Activated T-helper 17 cell treated with anti-CD3 and anti-CD28 coated beads, Interleukin-2, amount 50 U/mL, for 72 hours (primary cell): ENCODE results near the gene DPPA3. TPM values are rescaled to one million over a fixed set of nuclear protein-coding genes. Genes with fewer than 3 reads are reported as not detected.
"Not testable (repeated sequence)": the region's sequence is repeated elsewhere in the genome, so short reads cannot be mapped to it uniquely, and the experiment has no call there.

ENCODE experiments used
- ATAC-seq: fragments of 150-1000 bp; cut with Tn5 transposase; replicated peaks from 2 replicates; pipeline ENCODE4 v1.10.0; 2021; ENCODE audit warnings: mild to moderate bottlenecking, moderate library complexity
- H3K27ac Mint-ChIP-seq: one replicate; pipeline ENCODE4 v1.8.0; 2022; ENCODE audit warnings: mixed read lengths
- H3K27me3 Mint-ChIP-seq: one replicate; pipeline ENCODE4 v1.8.0; 2022; ENCODE audit warnings: mixed read lengths
- H3K36me3 Mint-ChIP-seq: one replicate; pipeline ENCODE4 v1.8.0; 2022; ENCODE audit warnings: low read depth, mild to moderate bottlenecking, mixed read lengths
- H3K4me1 Mint-ChIP-seq: one replicate; pipeline ENCODE4 v1.8.0; 2022; ENCODE audit warnings: mixed read lengths
- H3K4me3 Mint-ChIP-seq: one replicate; pipeline ENCODE4 v1.8.0; 2022; ENCODE audit warnings: mild to moderate bottlenecking, mixed read lengths
- H3K9me3 Mint-ChIP-seq: one replicate; pipeline ENCODE4 v1.8.0; 2022; ENCODE audit warnings: mixed read lengths
- total RNA-seq, 2 donors: library from RNA; stranded (reverse); gene quantifications; one replicate each; pipeline ENCODE4 v1.2.3, GENCODE V29; 2022

The DPPA3 gene
- total RNA-seq, 2 donors from 2014 or later = not detected

- Mint-ChIP-seq H3K4me1 (no peaks in the 10 kb centered on the region), H3K9me3 (no peaks in the 10 kb centered on the region), H3K27ac (no peak overlapping the region), H3K27me3 (no peaks in the 10 kb centered on the region), H3K4me3 (no peak overlapping the region), H3K36me3 (no peaks in the 10 kb centered on the region)
- no peak for ATAC-seq
These were observed 1.1 kb upstream of the DPPA3 start for GRCh38 chr12:7709969-7710675.

GRCh38 chr12:7712841-7713442, 1.7 kb downstream of the DPPA3 start:
- H3K27ac Mint-ChIP-seq = no peak overlapping the region
- H3K9me3 Mint-ChIP-seq = no peaks in the 10 kb centered on the region
- no peak for ATAC-seq
- H3K4me3 Mint-ChIP-seq = no peak overlapping the region
- peaks cover 3% of the 10 kb centered on the region for H3K27me3 Mint-ChIP-seq
- H3K4me1 Mint-ChIP-seq = no peaks in the 10 kb centered on the region
- no peaks in the 10 kb centered on the region for H3K36me3 Mint-ChIP-seq

- Mint-ChIP-seq H3K9me3 (no peaks in the 10 kb centered on the region), H3K4me3 (no peak overlapping the region), H3K27ac (no peak overlapping the region), H3K4me1 (no peaks in the 10 kb centered on the region), H3K36me3 (no peaks in the 10 kb centered on the region), H3K27me3 (peaks cover 16% of the 10 kb centered on the region)
- ATAC-seq = no peak
These were observed 5.1 kb downstream of the DPPA3 start for GRCh38 chr12:7716381-7716780.

- H3K27me3 Mint-ChIP-seq = peaks cover 20% of the 10 kb centered on the region
- no peak for ATAC-seq
These were observed 8.9 kb downstream of the DPPA3 start for GRCh38 chr12:7719946-7720730.

GRCh38 chr12:7723926-7724325, 12.7 kb downstream of the DPPA3 start:
- peaks cover 16% of the 10 kb centered on the region for H3K27me3 Mint-ChIP-seq
- ATAC-seq = no peak
- no peak overlapping the region for H3K27ac Mint-ChIP-seq
- no peak overlapping the region for H3K4me3 Mint-ChIP-seq
- no peaks in the 10 kb centered on the region for H3K36me3 Mint-ChIP-seq
- no peaks in the 10 kb centered on the region for H3K9me3 Mint-ChIP-seq
- H3K4me1 Mint-ChIP-seq = no peaks in the 10 kb centered on the region

More at GRCh38 chr12:7719946-7720730, 8.9 kb downstream of the DPPA3 start:
- Mint-ChIP-seq H3K4me3 (no peak overlapping the region), H3K36me3 (no peaks in the 10 kb centered on the region), H3K27ac (no peak overlapping the region), H3K4me1 (no peaks in the 10 kb centered on the region), H3K9me3 (no peaks in the 10 kb centered on the region)

- H3K4me3 Mint-ChIP-seq = no peak overlapping the region
- no peaks in the 10 kb centered on the region for H3K9me3 Mint-ChIP-seq
- no peaks in the 10 kb centered on the region for H3K36me3 Mint-ChIP-seq
- no peaks in the 10 kb centered on the region for H3K4me1 Mint-ChIP-seq
- ATAC-seq = no peak
- H3K27ac Mint-ChIP-seq = no peak overlapping the region
- peaks cover 10% of the 10 kb centered on the region for H3K27me3 Mint-ChIP-seq
These were observed 18.5 kb downstream of the DPPA3 start for GRCh38 chr12:7729746-7730145.

- not testable (repeated sequence) for H3K9me3 Mint-ChIP-seq, ATAC-seq, H3K27me3 Mint-ChIP-seq, H3K36me3 Mint-ChIP-seq, H3K27ac Mint-ChIP-seq, H3K4me3 Mint-ChIP-seq, H3K4me1 Mint-ChIP-seq
These were observed 19.8 kb downstream of the DPPA3 start for GRCh38 chr12:7730984-7731383.

- Mint-ChIP-seq H3K4me1 (no peaks in the 10 kb centered on the region), H3K4me3 (no peak overlapping the region), H3K27me3 (peaks cover 7% of the 10 kb centered on the region), H3K36me3 (no peaks in the 10 kb centered on the region), H3K27ac (no peak overlapping the region), H3K9me3 (no peaks in the 10 kb centered on the region)
- ATAC-seq = no peak
These were observed 20.3 kb downstream of the DPPA3 start for GRCh38 chr12:7731486-7731885.

- Mint-ChIP-seq H3K27me3 (peaks cover 4% of the 10 kb centered on the region), H3K27ac (no peak overlapping the region), H3K36me3 (no peaks in the 10 kb centered on the region), H3K4me1 (no peaks in the 10 kb centered on the region), H3K9me3 (no peaks in the 10 kb centered on the region), H3K4me3 (no peak overlapping the region)
- no peak for ATAC-seq
These were observed 21.8 kb downstream of the DPPA3 start for GRCh38 chr12:7732993-7733392.

GRCh38 chr12:7747246-7747645, 36.0 kb downstream of the DPPA3 start, which contains the start of gene CLEC4C:
TSS of gene CLEC4C (minus strand) at chr12:7747375. CDS start at chr12:7747348, 27 bp downstream.
- Mint-ChIP-seq H3K27ac (no peak within 1 kb of the TSS), H3K4me3 (no peak within 1 kb of the TSS), H3K36me3 (no peaks in the 10 kb centered on the region), H3K27me3 (peaks cover 4% of the 10 kb centered on the region), H3K9me3 (no peaks in the 10 kb centered on the region), H3K4me1 (no peaks in the 10 kb centered on the region)
- ATAC-seq = no peak

- H3K27me3 Mint-ChIP-seq = peaks cover 4% of the 10 kb centered on the region
- no peak overlapping the region for H3K4me3 Mint-ChIP-seq
- H3K4me1 Mint-ChIP-seq = no peaks in the 10 kb centered on the region
- H3K36me3 Mint-ChIP-seq = no peaks in the 10 kb centered on the region
- H3K27ac Mint-ChIP-seq = no peak overlapping the region
- no peak for ATAC-seq
- H3K9me3 Mint-ChIP-seq = no peaks in the 10 kb centered on the region
These were observed 37.6 kb downstream of the DPPA3 start for GRCh38 chr12:7748852-7749251.

GRCh38 chr12:7749442-7749841, 38.2 kb downstream of the DPPA3 start:
- Mint-ChIP-seq H3K36me3 (no peaks in the 10 kb centered on the region), H3K9me3 (no peaks in the 10 kb centered on the region), H3K27ac (no peak overlapping the region), H3K4me1 (no peaks in the 10 kb centered on the region), H3K27me3 (peaks cover 4% of the 10 kb centered on the region), H3K4me3 (no peak overlapping the region)
- ATAC-seq = no peak

GRCh38 chr12:7750350-7750749, 39.1 kb downstream of the DPPA3 start:
- H3K36me3 Mint-ChIP-seq = no peaks in the 10 kb centered on the region
- ATAC-seq = no peak
- H3K9me3 Mint-ChIP-seq = no peaks in the 10 kb centered on the region
- peaks cover 4% of the 10 kb centered on the region for H3K27me3 Mint-ChIP-seq
- H3K4me3 Mint-ChIP-seq = no peak overlapping the region
- no peaks in the 10 kb centered on the region for H3K4me1 Mint-ChIP-seq
- H3K27ac Mint-ChIP-seq = no peak overlapping the region

- Mint-ChIP-seq H3K4me3 (no peak overlapping the region), H3K9me3 (no peaks in the 10 kb centered on the region), H3K27ac (no peak overlapping the region), H3K27me3 (peaks cover 4% of the 10 kb centered on the region), H3K36me3 (no peaks in the 10 kb centered on the region), H3K4me1 (no peaks in the 10 kb centered on the region)
- ATAC-seq = no peak
These were observed 40.2 kb downstream of the DPPA3 start for GRCh38 chr12:7751394-7751793.
